Measurements from ENCODE around the gene BANK1.

DNA sequence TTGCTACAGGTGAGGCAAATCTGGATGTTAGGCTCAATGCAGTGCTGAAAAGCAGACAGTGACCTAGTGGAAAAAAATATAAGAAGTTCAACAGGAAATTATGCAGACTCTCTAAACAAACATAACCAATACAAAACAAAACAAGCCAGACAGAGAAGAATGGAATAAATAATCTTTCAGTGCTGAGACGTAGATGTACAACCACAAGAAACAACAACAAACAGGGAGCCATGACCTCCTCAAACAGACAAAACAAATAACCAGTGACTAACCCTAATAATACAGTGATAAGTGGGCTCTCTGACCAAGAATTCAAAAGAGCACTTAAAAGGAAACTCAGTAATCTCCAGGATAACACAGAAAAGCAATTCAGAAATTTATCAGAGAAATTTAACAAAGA is 315.5 kb downstream of the BANK1 start:
- TF ChIP-seq, protein P1, sequence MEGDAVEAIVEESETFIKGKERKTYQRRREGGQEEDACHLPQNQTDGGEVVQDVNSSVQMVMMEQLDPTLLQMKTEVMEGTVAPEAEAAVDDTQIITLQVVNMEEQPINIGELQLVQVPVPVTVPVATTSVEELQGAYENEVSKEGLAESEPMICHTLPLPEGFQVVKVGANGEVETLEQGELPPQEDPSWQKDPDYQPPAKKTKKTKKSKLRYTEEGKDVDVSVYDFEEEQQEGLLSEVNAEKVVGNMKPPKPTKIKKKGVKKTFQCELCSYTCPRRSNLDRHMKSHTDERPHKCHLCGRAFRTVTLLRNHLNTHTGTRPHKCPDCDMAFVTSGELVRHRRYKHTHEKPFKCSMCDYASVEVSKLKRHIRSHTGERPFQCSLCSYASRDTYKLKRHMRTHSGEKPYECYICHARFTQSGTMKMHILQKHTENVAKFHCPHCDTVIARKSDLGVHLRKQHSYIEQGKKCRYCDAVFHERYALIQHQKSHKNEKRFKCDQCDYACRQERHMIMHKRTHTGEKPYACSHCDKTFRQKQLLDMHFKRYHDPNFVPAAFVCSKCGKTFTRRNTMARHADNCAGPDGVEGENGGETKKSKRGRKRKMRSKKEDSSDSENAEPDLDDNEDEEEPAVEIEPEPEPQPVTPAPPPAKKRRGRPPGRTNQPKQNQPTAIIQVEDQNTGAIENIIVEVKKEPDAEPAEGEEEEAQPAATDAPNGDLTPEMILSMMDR (IDR thresholded peaks at IDR 0.05) = no peak
- no peak for TF ChIP-seq EZH2 (IDR thresholded peaks at IDR 0.05; ENCODE audit: borderline replicate concordance, insufficient read depth, low read depth, low read length, poor library complexity, severe bottlenecking)

All from B cell (primary cell).